DMS53 (cell line): ENCODE results near the gene SAP30BP.

Source experiments
- DNase-seq: peaks from one replicate; lab custom pipeline; 2025; lab: John Stamatoyannopoulos, UW

Gene SAP30BP

DNA sequence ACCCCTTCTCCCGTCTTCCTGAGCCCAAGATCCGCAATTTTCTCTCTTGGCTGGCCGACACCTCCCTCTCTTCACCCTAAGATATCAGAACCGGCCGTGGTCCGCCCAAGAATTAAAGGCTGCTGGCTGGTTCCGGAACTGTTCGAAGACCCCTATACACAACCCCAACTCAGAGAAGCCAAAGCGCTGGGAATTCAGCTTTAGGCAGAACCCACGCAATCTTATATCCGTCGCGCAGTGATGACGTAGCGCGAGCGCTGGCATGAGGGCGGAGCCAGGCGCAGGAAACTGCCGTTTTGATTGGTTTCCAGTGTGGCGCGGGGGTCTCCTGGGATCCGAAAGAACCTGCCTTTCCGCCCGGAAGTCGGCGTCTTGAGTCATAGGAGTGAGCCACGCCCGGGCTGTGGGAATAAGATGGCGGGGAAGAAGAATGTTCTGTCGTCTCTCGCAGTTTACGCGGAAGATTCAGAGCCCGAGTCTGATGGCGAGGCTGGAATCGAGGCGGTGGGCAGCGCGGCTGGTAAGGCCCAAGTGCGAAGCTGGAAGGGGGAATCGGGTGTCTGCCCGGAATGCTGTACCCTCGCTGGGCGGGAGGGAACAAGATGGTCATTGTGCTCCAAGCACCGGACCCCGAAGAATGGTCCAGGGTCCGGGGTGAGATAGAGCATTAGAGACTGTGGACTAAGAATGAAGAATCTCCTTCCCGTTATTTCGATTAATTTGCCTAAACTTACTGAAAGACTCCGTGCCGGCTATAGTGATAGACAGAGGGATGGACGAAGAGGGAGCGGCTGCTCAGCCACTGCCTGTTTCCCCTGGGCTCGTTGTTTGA, at the start of gene SAP30BP, which contains the start of gene RECQL5:
Gene SAP30BP (plus strand): TSS at position 380 of the 832 bp plus-strand sequence. CDS start 35 bp downstream, at position 415.
Gene RECQL5 (minus strand): TSS at position 196 of the 832 bp plus-strand sequence. CDS start 597 bp downstream, outside the sequence.
- DNase-seq: peak; percentile 99

DNA sequence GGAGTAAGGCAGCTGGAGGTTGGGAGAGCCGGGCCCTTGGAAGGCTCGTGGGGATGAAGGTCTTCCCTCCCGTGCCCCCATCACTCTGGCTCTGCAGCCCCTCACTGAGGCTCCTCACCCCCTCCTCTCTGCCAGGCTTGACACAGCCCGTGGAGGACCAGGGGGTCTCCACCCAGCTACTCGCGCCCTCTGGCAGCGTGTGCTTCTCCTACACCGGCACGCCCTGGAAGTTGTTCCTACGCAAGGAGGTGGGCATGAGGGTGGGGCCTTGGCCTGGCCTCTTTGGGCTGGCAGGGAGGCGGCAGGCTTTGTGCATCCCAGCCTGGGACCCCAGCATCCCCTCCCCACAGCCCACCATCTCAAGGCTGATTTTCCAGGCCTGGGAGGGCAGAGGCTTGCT, 49.5 kb upstream of the SAP30BP start:
- no peak for DNase-seq

- peak; percentile 88 for DNase-seq
Observed at GRCh38 chr17:75619506-75620431, 47.4 kb upstream of the SAP30BP start.

DNA sequence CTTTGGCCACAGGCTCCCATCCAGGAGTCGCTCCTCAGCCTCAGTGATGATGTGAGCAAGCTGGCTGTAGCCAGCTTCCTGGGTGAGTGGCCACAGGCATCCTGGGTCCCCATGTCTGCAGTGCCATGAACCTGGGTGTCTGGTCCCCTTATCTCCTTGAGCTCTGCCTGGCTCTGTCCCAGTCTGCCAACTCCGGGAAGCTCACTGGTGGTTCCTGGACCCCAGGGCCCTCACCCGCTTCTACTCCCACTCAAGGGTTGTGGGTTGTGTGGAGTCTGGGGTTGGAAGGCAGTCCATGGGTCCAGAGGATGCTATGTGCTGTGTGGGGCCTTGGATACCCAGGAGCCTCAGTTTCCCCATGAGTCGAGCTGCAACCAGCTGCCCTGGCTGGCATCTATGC, 45.6 kb upstream of the SAP30BP start:
- no peak for DNase-seq

DNA sequence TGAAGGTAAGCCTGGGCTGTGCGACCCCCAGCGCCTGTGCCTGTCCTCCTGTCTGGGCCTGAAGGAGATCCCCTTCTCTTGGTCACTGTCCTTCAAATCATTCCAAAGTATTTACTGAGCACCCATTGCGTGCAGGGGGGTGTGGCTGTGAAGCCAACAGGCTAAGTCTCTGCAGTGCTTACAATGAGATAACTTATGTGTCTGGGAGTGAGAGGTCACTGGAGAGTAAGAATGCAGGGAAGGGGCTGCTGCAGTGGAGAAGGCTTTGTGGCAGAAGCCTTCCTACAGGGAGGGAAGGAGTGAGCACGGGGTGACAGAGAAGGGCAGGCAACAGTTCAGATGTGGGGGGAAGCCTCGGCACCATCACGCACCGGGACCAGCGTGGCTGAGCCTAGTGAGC, 45.1 kb upstream of the SAP30BP start:
- DNase-seq: no peak

DNA sequence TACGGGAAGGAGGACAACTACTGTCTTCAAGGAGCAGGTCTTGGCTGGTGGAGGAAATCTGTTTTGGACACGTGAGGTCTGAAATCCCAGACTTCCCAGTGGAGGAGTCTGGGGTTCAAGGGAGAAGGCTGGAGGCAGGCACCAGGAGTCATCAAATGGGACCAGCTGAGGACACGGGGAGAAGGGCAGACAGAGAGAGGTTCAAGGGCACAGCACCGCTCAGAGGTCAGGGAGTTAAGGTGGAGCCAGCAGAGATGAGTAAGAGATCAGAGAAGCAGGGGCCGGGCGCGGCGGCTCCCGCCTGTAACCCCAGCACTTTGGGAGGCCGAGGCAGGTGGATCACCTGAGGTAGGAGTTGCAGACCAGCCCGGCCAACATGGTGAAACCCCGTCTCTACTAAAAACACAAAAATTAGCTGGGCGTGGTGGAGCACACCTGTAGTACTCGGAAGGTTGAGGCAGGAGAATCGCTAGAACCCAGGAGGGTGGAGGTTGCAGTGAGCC, 44.3 kb upstream of the SAP30BP start:
- no peak for DNase-seq

- no peak for DNase-seq
Observed at GRCh38 chr17:75623386-75623785, 43.8 kb upstream of the SAP30BP start.

DNA sequence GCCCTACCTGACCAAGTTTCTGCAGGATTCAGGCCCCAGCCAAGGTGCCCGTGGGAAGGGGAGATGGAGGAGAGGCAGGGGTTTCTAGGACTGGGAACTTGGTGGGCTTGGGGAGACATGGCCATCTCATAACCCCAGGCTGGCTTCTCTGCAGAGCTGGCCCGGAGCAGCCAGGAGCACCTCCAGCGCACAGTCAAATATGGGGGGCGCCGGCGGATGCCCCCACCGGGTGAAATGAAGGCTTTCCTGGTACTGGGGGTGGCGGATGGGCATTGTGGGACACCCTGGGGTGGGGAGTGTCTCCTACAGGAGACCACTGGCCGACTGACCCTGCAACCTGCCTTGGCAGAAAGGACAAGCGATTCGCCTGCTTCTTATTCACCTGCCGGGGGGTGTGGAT, 43.1 kb upstream of the SAP30BP start:
- DNase-seq: no peak

GRCh38 chr17:75624714-75625345, 42.3 kb upstream of the SAP30BP start:
- DNase-seq: no peak

GRCh38 chr17:75625813-75626486, 41.2 kb upstream of the SAP30BP start:
- peak; percentile 69 for DNase-seq

DNA sequence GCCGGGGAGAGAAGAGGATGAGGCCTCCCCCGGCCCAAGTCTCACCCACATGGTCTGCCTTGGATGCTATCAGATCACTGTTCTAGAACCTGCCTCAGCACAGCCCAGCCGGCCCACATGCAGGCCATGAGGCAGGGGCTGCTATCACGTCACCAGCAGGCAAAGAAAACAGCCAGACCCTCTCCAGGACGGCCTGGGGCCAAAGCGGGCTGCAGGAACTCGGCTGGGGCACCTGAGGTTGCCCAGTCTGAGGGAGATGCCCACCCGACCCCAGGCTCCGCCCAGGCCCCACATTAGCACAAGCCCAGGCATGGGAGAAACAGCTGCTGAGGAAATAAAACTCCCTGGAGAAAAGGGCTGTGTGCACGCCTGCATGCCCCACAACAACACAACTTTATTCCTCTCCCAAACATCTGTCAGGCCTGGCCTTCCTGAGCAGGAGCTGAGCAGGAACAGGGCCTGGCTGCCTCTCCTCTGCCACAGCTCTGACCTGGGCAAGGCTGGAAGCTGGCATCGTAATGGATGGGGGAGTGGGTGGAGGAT, 40.6 kb upstream of the SAP30BP start:
- no peak for DNase-seq

DNA sequence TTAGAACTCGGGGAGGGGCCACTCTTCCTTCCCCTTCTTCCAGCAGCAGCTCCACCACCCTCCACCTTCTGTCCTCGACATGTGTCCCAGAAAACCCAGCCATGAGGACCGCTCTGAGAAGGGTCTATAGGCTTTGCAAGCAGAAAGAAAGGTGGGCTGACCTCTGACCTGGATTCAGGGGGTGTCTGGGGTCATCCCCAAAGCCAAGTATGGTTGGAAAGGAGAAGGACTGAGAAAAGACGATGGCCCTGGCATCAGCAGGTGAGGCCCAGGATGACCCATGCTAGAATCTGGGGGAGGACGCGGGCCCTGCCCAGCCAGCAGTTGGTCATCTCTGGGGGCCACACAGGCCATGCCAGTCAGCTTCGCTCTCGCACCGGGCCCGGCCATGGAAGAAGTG, 40.0 kb upstream of the SAP30BP start:
- DNase-seq: no peak

- no peak for DNase-seq
Observed at GRCh38 chr17:75628425-75628824, 38.7 kb upstream of the SAP30BP start.

DNA sequence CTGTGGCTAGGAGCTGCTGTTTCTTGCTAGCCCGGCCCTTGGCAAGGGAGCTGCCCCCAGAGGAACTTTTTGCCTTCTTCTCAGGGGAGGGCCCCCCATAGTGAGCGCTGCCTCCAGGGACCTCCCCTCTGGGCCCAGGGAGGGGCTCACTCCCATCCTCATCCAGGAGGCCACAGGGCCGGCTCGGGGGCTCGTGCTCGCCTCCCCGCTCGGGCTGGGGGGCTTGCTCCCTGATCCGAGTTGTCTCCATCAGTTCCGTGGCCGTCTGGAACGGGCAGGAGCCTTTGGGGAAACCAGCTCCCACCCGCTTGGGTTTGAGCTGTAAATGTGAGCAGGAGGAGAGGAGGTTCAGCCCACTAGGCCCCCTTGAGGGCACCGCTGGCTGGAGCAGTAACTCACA, 38.0 kb upstream of the SAP30BP start:
- no peak for DNase-seq

DNA sequence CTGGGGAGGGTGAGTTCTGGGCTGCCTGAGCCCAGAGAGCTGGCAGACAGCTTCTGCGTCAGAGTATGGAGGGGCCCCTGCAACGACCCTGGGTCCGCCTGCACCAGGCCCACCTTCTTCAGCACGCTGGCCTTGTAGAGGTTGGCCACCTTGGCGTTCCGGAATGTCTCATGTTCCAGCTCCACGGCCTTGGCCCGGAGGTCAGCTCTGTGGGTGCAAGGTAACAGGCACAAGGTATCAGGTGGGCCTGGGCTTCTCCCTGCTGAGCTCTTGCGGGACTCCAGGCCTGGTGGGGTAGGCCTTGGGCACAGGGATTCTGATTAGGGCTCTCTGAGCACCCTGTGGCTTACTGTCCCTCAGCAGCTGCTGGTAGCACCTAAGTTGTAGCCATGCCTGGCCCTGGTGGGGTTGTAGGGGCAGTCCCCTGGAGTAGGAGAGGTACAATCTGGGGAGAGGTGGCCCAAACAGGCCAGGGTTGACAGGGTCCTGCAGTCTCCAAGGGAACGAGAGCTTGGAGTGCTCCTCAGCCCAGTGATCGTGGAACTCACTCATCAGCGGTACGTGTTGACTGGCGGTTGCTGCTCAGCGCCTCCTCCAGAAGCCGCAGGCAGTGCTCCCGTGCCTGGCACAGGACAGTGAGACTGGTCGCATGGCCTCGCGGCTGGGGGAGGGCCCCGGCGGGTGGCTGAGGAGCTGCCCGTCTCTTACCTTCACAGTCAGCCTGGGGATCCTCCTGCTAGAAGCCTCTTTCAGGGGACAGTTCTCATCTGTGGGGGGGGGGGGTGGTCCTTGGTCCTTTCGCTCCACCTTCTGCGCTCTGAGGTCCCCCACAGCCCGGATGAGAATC, 36.8 kb upstream of the SAP30BP start:
- no peak for DNase-seq

DNA sequence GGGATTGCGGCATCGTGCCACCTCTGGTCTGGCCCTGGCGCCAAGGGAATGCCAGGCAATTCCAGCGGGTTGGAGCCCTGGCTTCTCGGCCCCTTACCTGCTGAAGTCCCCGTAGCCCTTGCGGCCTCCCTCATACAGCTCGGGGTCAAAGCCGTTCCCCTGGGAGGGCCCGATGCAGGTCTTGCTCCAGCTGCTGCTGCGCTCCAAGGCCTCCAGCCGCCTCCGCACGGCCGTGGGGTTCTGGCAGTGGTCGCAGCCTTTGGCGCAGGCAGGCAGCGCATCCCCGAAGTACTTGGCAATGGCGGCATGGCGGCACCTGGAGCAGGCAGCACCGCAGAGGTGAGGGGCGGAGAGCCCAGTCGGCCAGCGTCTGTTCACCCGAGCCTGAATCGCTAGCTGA, 35.8 kb upstream of the SAP30BP start:
- no peak for DNase-seq

DNA sequence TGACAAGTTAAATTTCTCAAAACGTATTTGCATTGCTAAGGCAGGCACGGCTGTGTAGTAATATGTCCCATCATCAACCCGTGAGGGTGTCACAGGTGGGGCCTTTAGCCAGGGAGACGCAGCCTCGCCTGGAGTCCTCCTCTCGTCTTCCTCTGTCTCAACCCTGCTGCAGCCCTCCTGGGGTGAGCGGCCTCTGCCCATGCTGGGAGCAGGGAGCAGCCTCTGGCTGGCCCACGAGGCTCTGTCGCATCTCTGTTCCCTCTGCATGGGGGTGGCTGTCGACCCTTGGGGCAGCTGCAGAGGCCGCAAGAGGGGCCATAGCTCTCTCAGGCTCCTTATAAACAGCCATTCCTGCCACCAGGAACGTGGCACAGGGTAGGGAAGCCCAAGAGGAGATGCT, 34.7 kb upstream of the SAP30BP start:
- DNase-seq: no peak

DNA sequence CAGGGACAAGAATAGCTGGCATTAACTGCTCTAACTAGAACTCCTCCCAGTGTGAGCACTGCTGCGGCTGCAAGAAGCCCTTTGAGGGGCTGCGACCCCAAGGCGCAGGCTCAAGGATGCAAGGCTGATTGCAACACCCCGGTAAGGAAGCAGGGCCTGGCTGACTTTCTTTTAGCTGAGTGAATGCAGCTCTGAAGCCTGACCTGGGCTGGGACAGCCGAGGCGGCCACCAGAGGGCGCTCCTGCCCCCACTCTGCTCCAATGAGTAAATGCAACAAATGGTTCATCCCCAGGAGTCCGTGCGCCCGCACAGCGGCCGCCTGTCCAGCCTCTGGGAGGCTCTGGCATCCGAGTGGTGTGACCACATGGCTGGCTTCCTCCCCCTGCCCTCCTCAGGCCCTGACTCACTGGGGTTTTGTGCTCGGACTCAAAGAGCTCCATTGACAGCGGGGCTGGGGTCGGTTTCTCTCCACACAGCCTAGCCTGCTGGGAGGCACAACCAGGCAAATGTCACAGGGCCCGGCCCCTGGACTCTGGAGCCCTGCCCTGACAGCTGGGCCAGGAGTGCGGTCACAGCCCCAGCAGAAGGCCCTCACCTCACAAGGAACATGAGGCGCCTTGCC, 34.2 kb upstream of the SAP30BP start, which contains the start of gene SMIM5:
Gene SMIM5 (plus strand): TSS at position 572 of the 623 bp plus-strand sequence. CDS start 6,768 bp downstream, outside the sequence.
- DNase-seq: peak; percentile 92

- DNase-seq: peak; percentile 99
Observed at GRCh38 chr17:75633486-75634375, 33.4 kb upstream of the SAP30BP start.
